Upper lobe of left lung (tissue), 4 donors: ENCODE measurements around the gene CFAP161.

ENCODE experiments used
- EP300 ChIP-seq, 4 donors: sonication (generic); formaldehyde crosslinking; IDR thresholded peaks; one replicate each; pipeline ENCODE4 v1.5.1; 2017; ENCODE audit warnings: antibody characterized with exemption in 4 of 4, control low read depth in 2 of 4
- POLR2A ChIP-seq, 4 donors: fragments of 450-650 bp; IDR thresholded peaks; one replicate each; pipeline ENCODE4 v1.5.1; 2016 to 2017; ENCODE audit warnings: antibody characterized with exemption in 4 of 4, mild to moderate bottlenecking in 2 of 4
- POLR2AphosphoS5 ChIP-seq, 2 donors: sonication (generic); formaldehyde crosslinking; IDR thresholded peaks; one replicate each; pipeline ENCODE4 v1.5.1; 2017; ENCODE audit warnings: antibody characterized with exemption in 2 of 2
- TF ChIP-seq, protein P1 (sequence below), 6 experiments: fragments of 450-650 bp in 4 of 6; fragments of 200-600 bp in 2 of 6; sonication (generic) in 2 of 6; IDR thresholded peaks; one replicate each; pipeline ENCODE4 v1.5.1; 2016 to 2019; ENCODE audit warnings: antibody characterized with exemption in 6 of 6

DNA sequence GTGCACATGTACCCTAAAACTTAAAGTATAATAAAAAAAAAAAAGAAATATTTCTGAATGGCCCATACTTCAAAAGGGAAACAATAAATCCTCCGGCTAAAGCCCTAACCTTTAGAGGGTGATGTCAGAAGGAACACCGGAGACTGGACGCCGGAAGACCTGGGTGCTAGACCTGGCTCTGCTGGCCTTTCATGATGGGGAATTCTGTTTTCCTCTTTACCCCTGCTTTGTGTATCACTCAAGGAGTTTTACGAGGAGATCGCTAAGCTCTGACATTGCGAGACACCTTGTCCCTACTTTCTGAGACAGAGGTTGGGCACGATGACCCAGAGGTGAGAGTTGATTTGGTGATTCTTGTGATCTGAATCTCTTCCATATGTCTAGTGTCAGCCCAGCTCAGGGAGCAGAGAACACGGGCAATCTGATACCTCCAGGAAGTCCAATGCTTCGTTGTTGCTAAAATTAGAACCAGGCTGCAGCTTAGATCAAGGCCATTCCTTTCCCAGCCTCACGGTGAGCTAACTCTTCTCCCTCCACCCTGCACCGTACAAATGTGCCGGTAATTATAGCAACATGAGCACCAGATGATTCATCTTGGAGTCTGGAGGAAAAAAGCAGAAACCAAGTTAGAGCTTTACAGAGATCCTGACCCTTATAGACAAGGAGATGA, 42.0 kb upstream of the CFAP161 start:
- TF ChIP-seq, protein P1, sequence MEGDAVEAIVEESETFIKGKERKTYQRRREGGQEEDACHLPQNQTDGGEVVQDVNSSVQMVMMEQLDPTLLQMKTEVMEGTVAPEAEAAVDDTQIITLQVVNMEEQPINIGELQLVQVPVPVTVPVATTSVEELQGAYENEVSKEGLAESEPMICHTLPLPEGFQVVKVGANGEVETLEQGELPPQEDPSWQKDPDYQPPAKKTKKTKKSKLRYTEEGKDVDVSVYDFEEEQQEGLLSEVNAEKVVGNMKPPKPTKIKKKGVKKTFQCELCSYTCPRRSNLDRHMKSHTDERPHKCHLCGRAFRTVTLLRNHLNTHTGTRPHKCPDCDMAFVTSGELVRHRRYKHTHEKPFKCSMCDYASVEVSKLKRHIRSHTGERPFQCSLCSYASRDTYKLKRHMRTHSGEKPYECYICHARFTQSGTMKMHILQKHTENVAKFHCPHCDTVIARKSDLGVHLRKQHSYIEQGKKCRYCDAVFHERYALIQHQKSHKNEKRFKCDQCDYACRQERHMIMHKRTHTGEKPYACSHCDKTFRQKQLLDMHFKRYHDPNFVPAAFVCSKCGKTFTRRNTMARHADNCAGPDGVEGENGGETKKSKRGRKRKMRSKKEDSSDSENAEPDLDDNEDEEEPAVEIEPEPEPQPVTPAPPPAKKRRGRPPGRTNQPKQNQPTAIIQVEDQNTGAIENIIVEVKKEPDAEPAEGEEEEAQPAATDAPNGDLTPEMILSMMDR (IDR thresholded peaks at IDR 0.05), result no peak
- TF ChIP-seq POLR2A (IDR thresholded peaks at IDR 0.05) (no peak), EP300 (IDR thresholded peaks at IDR 0.05) (no peak), POLR2AphosphoS5 (IDR thresholded peaks at IDR 0.05) (peak in 1 of 2 donors; percentile 17)
